Breast epithelium (tissue), 4 donors: Measurements from ENCODE around the gene BPTF. TPM values are rescaled to one million over a fixed set of nuclear protein-coding genes. Genes with fewer than 3 reads are reported as not detected.

Source experiments
- DNase-seq, 2 donors: peaks; one replicate each; pipeline ENCODE4 v3.0.0-alpha.2; 2019; ENCODE audit warnings: low spot score in 2 of 2
- H3K27ac ChIP-seq, 2 donors: fragments of 200-600 bp; sonication (generic) in 1 of 2; one replicate each; pipeline ENCODE4 v1.5.1; 2016 to 2019; ENCODE audit warnings: mild to moderate bottlenecking in 1 of 2
- H3K27me3 ChIP-seq, 2 donors: fragments of 200-600 bp; sonication (generic) in 1 of 2; one replicate each; pipeline versions ENCODE4 v1.5.1 to v1.6.0; 2017 to 2019; ENCODE audit warnings: control low read depth in 1 of 2, mild to moderate bottlenecking in 1 of 2
- H3K36me3 ChIP-seq: fragments of 200-600 bp; one replicate; pipeline ENCODE4 v1.5.1; 2019
- H3K4me1 ChIP-seq, 2 donors: fragments of 200-600 bp; sonication (generic); one replicate each; pipeline ENCODE4 v1.5.1; 2016 to 2019; ENCODE audit warnings: control low read depth in 1 of 2
- H3K4me3 ChIP-seq, 3 donors: fragments of 200-600 bp; sonication (generic); 1 replicate in 2 of 3; 2 replicates in 1 of 3; pipeline ENCODE4 v1.5.1; 2016 to 2019; ENCODE audit warnings: mild to moderate bottlenecking in 3 of 3, moderate library complexity in 2 of 3
- H3K9me3 ChIP-seq, 2 donors: fragments of 200-600 bp; sonication (generic) in 1 of 2; one replicate each; pipeline ENCODE4 v1.5.1; 2016 to 2019; ENCODE audit warnings: control low read depth in 1 of 2
- CTCF ChIP-seq, 3 donors: fragments of 450-650 bp; IDR thresholded peaks; one replicate each; pipeline ENCODE4 v1.5.1; 2016 to 2017; ENCODE audit warnings: antibody characterized with exemption in 3 of 3, mild to moderate bottlenecking in 3 of 3, moderate library complexity in 3 of 3
- POLR2A ChIP-seq: fragments of 450-650 bp; IDR thresholded peaks from one replicate; pipeline ENCODE4 v1.6.1; 2016; ENCODE audit warnings: antibody characterized with exemption, mild to moderate bottlenecking, moderate library complexity
- POLR2AphosphoS5 ChIP-seq, 3 donors: sonication (generic); formaldehyde crosslinking; IDR thresholded peaks; one replicate each; pipeline ENCODE4 v1.6.1; 2017; ENCODE audit warnings: antibody characterized with exemption in 3 of 3
- intact Hi-C: fragments of 100-400 bp; cut with DNase I; formaldehyde crosslinking; loops from one replicate; pipeline ENCODE4 v1.15.1; 2023; ENCODE audit warnings: low total_unique reads
- total RNA-seq, 3 donors: library from RNA; depleted of rRNA; stranded (reverse); fragments of >200 nt; gene quantifications; one replicate each; pipeline ENCODE4 v1.1.0, GENCODE V29; 2016

BPTF gene
- total RNA-seq, 3 donors from 2014 or later: 97.6 to 142 (median 120) TPM

DNA sequence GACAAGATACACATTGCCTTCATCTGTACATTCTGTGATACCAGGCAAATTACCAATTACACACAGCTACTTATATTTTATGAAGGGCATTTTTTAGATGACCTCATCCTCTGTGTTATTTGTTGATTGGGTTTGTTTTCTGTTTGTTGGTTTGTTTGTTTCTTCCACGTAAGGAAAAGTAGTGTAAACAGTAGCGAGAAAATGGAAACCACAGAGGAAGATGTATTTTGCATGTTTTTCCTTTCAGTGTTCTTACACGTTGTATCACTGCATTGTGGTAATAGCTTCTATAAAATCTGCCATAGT is 158.0 kb downstream of the BPTF start:
- Histone ChIP-seq H3K27ac (no peak overlapping the region), H3K27me3 (no peaks in the 10 kb centered on the region), H3K36me3 (no peaks in the 10 kb centered on the region), H3K4me3 (no peak overlapping the region), H3K9me3 (no peaks in the 10 kb centered on the region), H3K4me1 (no peaks in the 10 kb centered on the region)
- no peak for DNase-seq
- intact Hi-C loops: no loop called here
- no peak for TF ChIP-seq CTCF (IDR thresholded peaks at IDR 0.05)

DNA sequence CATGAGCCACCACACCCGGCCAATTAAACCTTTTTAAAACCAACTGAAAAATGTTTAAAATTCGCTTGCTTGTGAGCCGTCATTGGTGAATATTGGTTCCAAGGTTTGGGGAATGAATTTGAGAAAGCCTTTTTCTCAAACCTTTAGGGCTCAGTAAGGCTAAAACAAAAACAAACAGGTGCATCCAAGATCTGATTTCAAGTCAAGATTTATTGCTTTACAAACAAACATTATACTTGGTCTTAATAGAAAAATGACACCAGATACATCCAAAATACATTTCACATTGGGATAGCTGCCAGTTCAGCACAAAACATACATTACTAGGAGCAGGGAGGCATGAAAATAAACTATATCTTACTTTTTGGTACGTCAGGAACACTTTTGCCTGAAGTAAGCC is 165.6 kb downstream of the BPTF start:
- intact Hi-C loops: no loop called here
- no peak for DNase-seq
- H3K27me3 ChIP-seq: no peaks in the 10 kb centered on the region
- H3K27ac ChIP-seq: no peak overlapping the region
- TF ChIP-seq POLR2A (no peak), CTCF (IDR thresholded peaks at IDR 0.05) (no peak), POLR2AphosphoS5 (IDR thresholded peaks at IDR 0.05) (no peak)
- H3K36me3 ChIP-seq: no peaks in the 10 kb centered on the region
- no peak overlapping the region for H3K4me3 ChIP-seq
- no peaks in the 10 kb centered on the region for H3K9me3 ChIP-seq
- H3K4me1 ChIP-seq: peaks cover 4 to 5% of the 10 kb centered on the region in 2 donors

- peak overlapping the region; percentile 85 to 99 for H3K27ac ChIP-seq
- H3K4me3 ChIP-seq: peak overlapping the region; percentile 47 to 96 (median 65)
- no peaks in the 10 kb centered on the region for H3K36me3 ChIP-seq
- no peaks in the 10 kb centered on the region for H3K27me3 ChIP-seq
- DNase-seq: no peak
- H3K4me1 ChIP-seq: peaks cover 4 to 5% of the 10 kb centered on the region in 2 donors
- no peaks in the 10 kb centered on the region for H3K9me3 ChIP-seq
- intact Hi-C loops: no loop called here
- TF ChIP-seq POLR2A: no peak
- no peak for TF ChIP-seq POLR2AphosphoS5 (IDR thresholded peaks at IDR 0.05)
- TF ChIP-seq CTCF (IDR thresholded peaks at IDR 0.05): no peak
Observed at GRCh38 chr17:67992548-67993152, 167.3 kb downstream of the BPTF start.

DNA sequence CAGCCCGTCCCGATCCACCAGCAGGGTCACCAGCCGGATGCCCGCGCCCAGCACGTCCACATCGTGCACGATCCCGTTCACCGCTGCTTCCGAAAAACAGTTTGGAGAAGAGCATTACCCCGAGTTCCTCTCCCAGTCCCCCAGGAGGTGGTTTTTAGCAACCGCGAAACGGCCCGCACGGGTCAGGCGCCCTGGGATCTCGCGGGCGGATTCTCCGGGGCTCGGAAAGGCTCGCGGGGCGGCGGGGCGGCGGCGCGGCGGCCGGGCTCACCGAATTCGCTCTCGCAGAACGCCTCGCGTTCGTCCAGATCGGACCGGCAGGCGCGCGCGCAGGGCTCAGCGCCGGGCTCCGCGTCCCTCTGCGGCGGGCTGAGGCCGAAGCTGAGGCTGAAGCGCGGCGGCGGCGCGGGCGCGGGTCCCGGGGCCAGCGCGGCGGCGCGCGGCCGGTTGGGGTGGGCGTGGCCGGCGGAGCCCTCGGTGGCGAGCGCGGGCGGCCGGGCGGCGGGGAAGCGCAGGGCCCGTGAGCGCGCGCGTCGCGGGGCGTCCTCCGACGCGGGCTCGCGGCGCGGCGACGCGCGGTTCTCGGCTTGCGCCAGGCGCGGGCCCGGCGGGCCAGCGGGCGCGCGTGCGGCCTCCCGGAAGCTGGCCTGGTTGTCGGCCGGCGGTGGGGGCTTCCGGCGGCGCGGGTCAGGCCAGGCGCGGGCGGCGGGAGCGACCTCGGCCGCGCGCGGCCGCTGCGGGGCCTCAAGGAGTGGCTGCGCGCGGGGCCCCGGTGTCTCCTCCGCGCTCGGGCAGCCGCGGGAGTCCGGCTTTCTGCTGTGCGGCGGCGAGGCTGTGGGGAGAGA is 168.1 kb downstream of the BPTF start:
- H3K4me1 ChIP-seq: peaks cover 4 to 5% of the 10 kb centered on the region in 2 donors
- peak; percentile 51 to 76 for DNase-seq
- no peaks in the 10 kb centered on the region for H3K36me3 ChIP-seq
- peak in 2 of 3 donors; percentile 29 to 42 for TF ChIP-seq POLR2AphosphoS5 (IDR thresholded peaks at IDR 0.05)
- TF ChIP-seq POLR2A: no peak
- peak in 1 of 3 donors; percentile 27 for TF ChIP-seq CTCF (IDR thresholded peaks at IDR 0.05)
- intact Hi-C loops: no loop called here
- H3K4me3 ChIP-seq: peak overlapping the region; percentile 64 to 96 (median 79)
- no peaks in the 10 kb centered on the region for H3K27me3 ChIP-seq
- H3K9me3 ChIP-seq: no peaks in the 10 kb centered on the region
- peak overlapping the region; percentile 93 to 99 for H3K27ac ChIP-seq

DNA sequence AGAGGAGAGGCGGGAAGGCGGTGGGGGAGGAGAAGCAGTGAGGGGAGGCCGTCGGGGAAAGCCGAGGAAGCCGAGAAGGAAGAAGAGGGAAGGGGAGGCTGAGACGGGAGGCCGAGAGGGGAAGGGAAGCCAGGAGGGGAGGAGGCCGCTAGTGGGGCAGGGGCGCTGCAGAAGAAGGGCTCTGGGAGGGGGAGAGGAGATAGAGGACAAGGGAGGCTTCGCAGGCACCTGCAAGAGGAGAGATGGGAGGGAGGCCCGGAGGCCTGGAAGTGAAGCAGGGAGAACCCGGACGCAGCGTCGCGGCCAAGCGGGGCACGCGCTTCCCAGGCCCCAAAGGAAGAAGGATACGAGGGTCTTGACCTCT is 168.7 kb downstream of the BPTF start:
- intact Hi-C loops: no loop called here
- Histone ChIP-seq H3K36me3 (no peaks in the 10 kb centered on the region), H3K4me3 (peak overlapping the region; percentile 64 to 96 (median 79)), H3K27ac (peak overlapping the region; percentile 93 to 99), H3K9me3 (no peaks in the 10 kb centered on the region), H3K27me3 (no peaks in the 10 kb centered on the region), H3K4me1 (peaks cover 4 to 5% of the 10 kb centered on the region in 2 donors)
- DNase-seq: no peak
- TF ChIP-seq POLR2AphosphoS5 (IDR thresholded peaks at IDR 0.05) (peak in 1 of 3 donors; percentile 26), CTCF (IDR thresholded peaks at IDR 0.05) (no peak), POLR2A (peak; percentile 28)
